B cell (primary cell): ENCODE results near the gene UNC93B1. TPM values are rescaled to one million over a fixed set of nuclear protein-coding genes. Genes with fewer than 3 reads are reported as not detected.
A peak's percentile ranks its signal among the peaks of the same experiment; 100 is the strongest.

Experiments
- ATAC-seq: fragments of 200-7000 bp; cut with Tn5 transposase; one replicate; pipeline ENCODE4 v1.10.0; 2021; ENCODE audit warnings: low read depth, mild to moderate bottlenecking, moderate number of reproducible peaks, moderate library complexity
- CTCF ChIA-PET: fragments of 350-600 bp; sonication (Branson Sonifier 250); formaldehyde crosslinking; loops from one replicate; lab custom pipeline; 2021; ENCODE audit warnings: antibody characterized with exemption, inconsistent platforms; lab: Charles Lee
- POLR2A ChIA-PET: fragments of 350-600 bp; sonication (Branson Sonifier 250); formaldehyde crosslinking; loops from one replicate; lab custom pipeline; 2021; ENCODE audit warnings: antibody characterized with exemption; lab: Charles Lee
- DNase-seq: peaks from one replicate; pipeline ENCODE4 v3.0.0; 2013
- H2AFZ ChIP-seq: 2 replicates; pipeline ENCODE4 v1.6.1; 2012; ENCODE audit warnings: mild to moderate bottlenecking, low read depth, low read length; ENCODE audit not compliant: insufficient read depth, poor library complexity, severe bottlenecking
- H3K27ac ChIP-seq, 2 donors: 1 replicate in 1 of 2; 2 replicates in 1 of 2; pipeline ENCODE4 v1.5.1; 2012 to 2013; ENCODE audit warnings: low read length in 2 of 2, mild to moderate bottlenecking in 2 of 2, moderate library complexity in 1 of 2
- H3K27me3 ChIP-seq, 4 experiments: fragments of 200-600 bp in 1 of 4; sonication (generic) in 1 of 4; replicated peaks in 1 of 4; 1 replicate in 2 of 4; 2 replicates in 2 of 4; pipeline versions ENCODE4 v1.6.1 to v1.7.0; 2013 to 2016; ENCODE audit warnings: low read length in 3 of 4, mild to moderate bottlenecking in 2 of 4, mixed read lengths in 1 of 4, moderate library complexity in 1 of 4; ENCODE audit not compliant: insufficient read depth in 4 of 4, control insufficient read depth in 3 of 4; ENCODE audit errors: control extremely low read depth in 1 of 4
- H3K36me3 ChIP-seq, 2 experiments: replicated peaks in 1 of 2; 1 replicate in 1 of 2; 2 replicates in 1 of 2; pipeline versions ENCODE4 v1.6.1 to v1.7.1; 2013; ENCODE audit warnings: low read length in 1 of 2; ENCODE audit not compliant: insufficient read depth in 2 of 2, control insufficient read depth in 1 of 2; ENCODE audit errors: control extremely low read depth in 1 of 2, extremely low read depth in 1 of 2
- H3K4me1 ChIP-seq, 2 donors: fragments of 200-600 bp in 1 of 2; sonication (generic) in 1 of 2; 1 replicate in 1 of 2; 2 replicates in 1 of 2; pipeline versions ENCODE4 v1.5.1 to v1.6.1; 2013 to 2017; ENCODE audit warnings: low read length in 2 of 2; ENCODE audit not compliant: control insufficient read depth in 2 of 2, insufficient read depth in 2 of 2
- H3K4me2 ChIP-seq: replicated peaks from 2 replicates; pipeline ENCODE3; 2012; ENCODE audit warnings: mild to moderate bottlenecking, low read depth, low read length; ENCODE audit not compliant: poor library complexity, severe bottlenecking
- H3K4me3 ChIP-seq, 5 experiments: fragments of 200-600 bp in 1 of 5; sonication (generic) in 1 of 5; 1 replicate in 3 of 5; 2 replicates in 2 of 5; pipeline versions ENCODE4 v1.5.1 to v1.7.0; 2011 to 2016; ENCODE audit warnings: low read length in 4 of 5, mild to moderate bottlenecking in 4 of 5, low read depth in 2 of 5, control low read depth in 1 of 5, moderate library complexity in 1 of 5; ENCODE audit not compliant: insufficient read depth in 1 of 5; ENCODE audit errors: control extremely low read depth in 1 of 5, extremely low read depth in 1 of 5
- H3K79me2 ChIP-seq: fragments of 200-600 bp; sonication (generic); one replicate; pipeline ENCODE4 v1.6.0; 2016; ENCODE audit warnings: low read length; ENCODE audit not compliant: control insufficient read depth, insufficient read depth
- H3K9ac ChIP-seq: fragments of 200-600 bp; sonication (generic); 2 replicates; pipeline ENCODE4 v1.6.1; 2017; ENCODE audit warnings: mild to moderate bottlenecking, low read length, moderate library complexity
- H3K9me3 ChIP-seq, 3 donors: one replicate each; pipeline versions ENCODE4 v1.6.1 to v1.7.1; 2013; ENCODE audit warnings: low read length in 2 of 3; ENCODE audit not compliant: control insufficient read depth in 2 of 3, insufficient read depth in 1 of 3; ENCODE audit errors: control extremely low read depth in 1 of 3
- H4K20me1 ChIP-seq: 2 replicates; pipeline ENCODE4 v1.6.0; 2012; ENCODE audit warnings: mild to moderate bottlenecking, low read length; ENCODE audit not compliant: insufficient read depth, control insufficient read depth, poor library complexity, severe bottlenecking
- H3K27ac Mint-ChIP-seq: one replicate; pipeline ENCODE4 v1.8.0; 2021; ENCODE audit warnings: mixed read lengths
- H3K27me3 Mint-ChIP-seq: one replicate; pipeline ENCODE4 v1.8.0; 2021; ENCODE audit warnings: mixed read lengths
- H3K4me1 Mint-ChIP-seq: one replicate; pipeline ENCODE4 v1.8.0; 2021; ENCODE audit warnings: mixed read lengths
- H3K4me3 Mint-ChIP-seq: one replicate; pipeline ENCODE4 v1.8.0; 2021; ENCODE audit warnings: mixed read lengths
- H3K9me3 Mint-ChIP-seq: one replicate; pipeline ENCODE4 v1.8.0; 2022; ENCODE audit warnings: mixed read lengths; ENCODE audit not compliant: insufficient read depth
- EZH2 ChIP-seq: IDR thresholded peaks from 2 replicates; pipeline ENCODE4 v1.6.1; 2012; ENCODE audit warnings: borderline replicate concordance, low read depth, mild to moderate bottlenecking, moderate library complexity, low read length; ENCODE audit not compliant: insufficient read depth, poor library complexity, severe bottlenecking
- WGBS: methylation state at CpG from one replicate; pipeline ENCODE4 v1.1.5; 2013; ENCODE audit warnings: missing lambda C conversion rate; ENCODE audit not compliant: insufficient coverage; 5-methylcytosine and 5-hydroxymethylcytosine counted together
- intact Hi-C: fragments of 100-400 bp; cut with micrococcal nuclease; formaldehyde crosslinking; loops from one replicate; pipeline ENCODE4 v1.10.0; 2022
- polyA plus RNA-seq: library from polyadenylated mRNA; depleted of rRNA; stranded (reverse); fragments of >200 nt; gene quantifications from 2 replicates; pipeline ENCODE4 v1.2.3, GENCODE V29; 2012
- total RNA-seq, 2 donors: library from RNA; stranded (reverse); fragments of 120-200 nt in 1 of 2; gene quantifications; 1 replicate in 1 of 2; 2 replicates in 1 of 2; pipeline versions ENCODE4 v1.2.3 to v1.2.4, GENCODE V29; 2013 to 2022
- TF ChIP-seq, protein P1 (sequence below): fragments of 200-600 bp; IDR thresholded peaks from one replicate; pipeline ENCODE4 v1.8.0; 2022; ENCODE audit warnings: antibody characterized with exemption, mild to moderate bottlenecking

Gene UNC93B1
- total and polyA plus RNA-seq, 2 donors (not counting 1 experiment from before 2014, with no cell fraction given): 114 to 308 TPM

DNA sequence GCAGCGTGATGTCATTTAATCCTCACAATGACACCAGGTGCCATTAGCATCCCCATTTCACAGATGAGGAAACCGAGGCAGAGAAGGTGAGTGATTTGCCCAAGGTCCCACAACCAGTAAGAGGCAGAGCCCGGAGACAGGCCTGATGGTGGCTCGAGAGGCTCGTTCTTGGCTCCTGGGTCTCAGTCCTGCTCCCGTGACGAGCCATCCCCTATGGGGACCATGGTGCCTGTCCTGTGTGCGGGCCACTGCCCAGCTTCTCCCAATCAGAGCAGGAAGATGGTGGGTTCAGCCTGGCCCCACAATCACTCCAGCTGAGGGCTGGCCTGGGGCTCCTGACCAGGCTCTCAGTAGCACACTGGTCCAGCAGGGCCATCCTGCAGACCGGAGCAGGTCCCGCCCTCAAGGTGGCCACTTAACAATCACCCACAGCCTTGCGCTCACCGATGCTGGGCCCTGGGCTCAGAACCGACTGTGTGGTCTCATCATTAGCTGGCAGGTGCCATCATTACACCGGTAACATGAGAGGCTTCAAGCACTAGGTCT, 9.8 kb upstream of the UNC93B1 start:
- H3K9ac ChIP-seq: no peak overlapping the region
- H3K9me3 Mint-ChIP-seq: no peaks in the 10 kb centered on the region
- TF ChIP-seq, protein P1, sequence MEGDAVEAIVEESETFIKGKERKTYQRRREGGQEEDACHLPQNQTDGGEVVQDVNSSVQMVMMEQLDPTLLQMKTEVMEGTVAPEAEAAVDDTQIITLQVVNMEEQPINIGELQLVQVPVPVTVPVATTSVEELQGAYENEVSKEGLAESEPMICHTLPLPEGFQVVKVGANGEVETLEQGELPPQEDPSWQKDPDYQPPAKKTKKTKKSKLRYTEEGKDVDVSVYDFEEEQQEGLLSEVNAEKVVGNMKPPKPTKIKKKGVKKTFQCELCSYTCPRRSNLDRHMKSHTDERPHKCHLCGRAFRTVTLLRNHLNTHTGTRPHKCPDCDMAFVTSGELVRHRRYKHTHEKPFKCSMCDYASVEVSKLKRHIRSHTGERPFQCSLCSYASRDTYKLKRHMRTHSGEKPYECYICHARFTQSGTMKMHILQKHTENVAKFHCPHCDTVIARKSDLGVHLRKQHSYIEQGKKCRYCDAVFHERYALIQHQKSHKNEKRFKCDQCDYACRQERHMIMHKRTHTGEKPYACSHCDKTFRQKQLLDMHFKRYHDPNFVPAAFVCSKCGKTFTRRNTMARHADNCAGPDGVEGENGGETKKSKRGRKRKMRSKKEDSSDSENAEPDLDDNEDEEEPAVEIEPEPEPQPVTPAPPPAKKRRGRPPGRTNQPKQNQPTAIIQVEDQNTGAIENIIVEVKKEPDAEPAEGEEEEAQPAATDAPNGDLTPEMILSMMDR: no peak
- TF ChIP-seq EZH2: no peak
- no peaks in the 10 kb centered on the region for H3K9me3 ChIP-seq
- no peak overlapping the region for H3K4me2 ChIP-seq
- no peak overlapping the region for H3K27ac Mint-ChIP-seq
- H3K4me1 ChIP-seq: peaks cover 28 to 29% of the 10 kb centered on the region in 2 donors
- DNase-seq: no peak
- no peak for ATAC-seq
- no peak overlapping the region for H2AFZ ChIP-seq
- POLR2A ChIA-PET: no interaction called here
- H3K4me1 Mint-ChIP-seq: peaks cover 27% of the 10 kb centered on the region
- CTCF ChIA-PET: no interaction called here
- no peaks in the 10 kb centered on the region for H3K27me3 ChIP-seq
- 96% methylated on average over 11 of the region's 14 CpGs for WGBS
- peaks cover 13% of the 10 kb centered on the region for H3K79me2 ChIP-seq
- no peak overlapping the region for H3K27ac ChIP-seq
- H3K4me3 ChIP-seq: no peak overlapping the region
- H3K4me3 Mint-ChIP-seq: no peak overlapping the region
- no peaks in the 10 kb centered on the region for H3K27me3 Mint-ChIP-seq
- H3K36me3 ChIP-seq: no peaks in the 10 kb centered on the region
- peaks cover 2% of the 10 kb centered on the region for H4K20me1 ChIP-seq
- intact Hi-C loops: no loop called here

DNA sequence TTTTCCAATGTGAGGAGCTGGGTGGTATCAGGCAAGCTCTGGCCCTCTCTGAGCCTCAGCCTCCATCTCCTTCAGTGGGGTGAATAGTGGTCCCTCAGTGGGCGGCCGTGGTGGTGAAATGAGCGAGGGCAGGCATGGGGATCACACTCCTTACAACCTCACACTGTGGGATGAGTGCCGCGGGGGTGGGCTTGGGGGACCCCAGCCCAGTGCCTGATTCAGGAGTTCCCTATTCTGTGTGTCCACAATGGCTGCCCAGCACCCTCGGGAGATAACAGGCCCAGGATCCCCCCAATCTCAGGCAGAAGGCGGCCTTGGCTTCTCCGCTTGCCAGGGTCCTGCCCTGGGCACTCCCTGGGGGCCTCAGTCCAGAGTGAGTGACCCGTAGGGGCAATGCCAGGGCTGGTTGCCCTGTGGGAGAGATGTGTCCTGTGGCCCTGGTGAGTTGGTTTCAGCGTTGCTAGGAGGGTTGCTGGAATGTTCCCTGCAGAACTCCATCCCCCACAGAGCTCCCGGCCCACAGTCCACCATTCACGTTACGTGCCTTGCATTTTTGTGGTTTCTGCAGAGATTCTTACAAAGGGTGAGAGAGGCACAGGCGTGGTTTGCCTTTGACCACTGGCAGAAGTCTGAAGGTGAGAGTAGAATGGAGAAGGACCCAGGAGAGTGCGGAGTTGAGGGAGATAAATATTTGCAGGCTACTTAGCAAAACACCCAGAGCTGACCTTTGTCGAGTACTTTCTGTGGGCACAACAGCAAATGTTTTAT, 9.1 kb upstream of the UNC93B1 start:
- Histone ChIP-seq H2AFZ (no peak overlapping the region), H3K27ac (no peak overlapping the region), H3K79me2 (peaks cover 18% of the 10 kb centered on the region), H4K20me1 (peaks cover 8% of the 10 kb centered on the region), H3K27me3 (no peaks in the 10 kb centered on the region), H3K36me3 (no peaks in the 10 kb centered on the region), H3K4me3 (no peak overlapping the region), H3K9me3 (no peaks in the 10 kb centered on the region), H3K4me1 (peaks cover 34 to 35% of the 10 kb centered on the region in 2 donors), H3K4me2 (no peak overlapping the region), H3K9ac (no peak overlapping the region)
- ATAC-seq (no peak), DNase-seq (no peak)
- ChIA-PET CTCF (no interaction called here), POLR2A (interaction anchor here (1.0 kb wide), 1 partner anchor 254 kb away, joined by 3 read pairs; no protein-coding TSS in a partner anchor)
- no peaks in the 10 kb centered on the region for H3K27me3 Mint-ChIP-seq
- intact Hi-C loops: no loop called here
- TF ChIP-seq EZH2: no peak
- TF ChIP-seq, protein P1: no peak
- no peak overlapping the region for H3K4me3 Mint-ChIP-seq
- peaks cover 29% of the 10 kb centered on the region for H3K4me1 Mint-ChIP-seq
- 92% methylated on average over 10 of the region's 16 CpGs for WGBS
- no peaks in the 10 kb centered on the region for H3K9me3 Mint-ChIP-seq
- peak overlapping the region; percentile 20 for H3K27ac Mint-ChIP-seq
